Medulla oblongata (tissue), 1 donor: ENCODE measurements around the gene KCNV2.
A peak's percentile ranks its signal among the peaks of the same experiment; 100 is the strongest.

Experiments
- DNase-seq: peaks from one replicate; pipeline ENCODE4 v3.0.0-alpha.2; 2015; ENCODE audit errors: extremely low spot score

The KCNV2 gene

GRCh38 chr9:2720179-2720654 lies 2.9 kb downstream of the KCNV2 start:
- no peak for DNase-seq

- no peak for DNase-seq
Measured at GRCh38 chr9:2722715-2723114, 5.4 kb downstream of the KCNV2 start.

DNA sequence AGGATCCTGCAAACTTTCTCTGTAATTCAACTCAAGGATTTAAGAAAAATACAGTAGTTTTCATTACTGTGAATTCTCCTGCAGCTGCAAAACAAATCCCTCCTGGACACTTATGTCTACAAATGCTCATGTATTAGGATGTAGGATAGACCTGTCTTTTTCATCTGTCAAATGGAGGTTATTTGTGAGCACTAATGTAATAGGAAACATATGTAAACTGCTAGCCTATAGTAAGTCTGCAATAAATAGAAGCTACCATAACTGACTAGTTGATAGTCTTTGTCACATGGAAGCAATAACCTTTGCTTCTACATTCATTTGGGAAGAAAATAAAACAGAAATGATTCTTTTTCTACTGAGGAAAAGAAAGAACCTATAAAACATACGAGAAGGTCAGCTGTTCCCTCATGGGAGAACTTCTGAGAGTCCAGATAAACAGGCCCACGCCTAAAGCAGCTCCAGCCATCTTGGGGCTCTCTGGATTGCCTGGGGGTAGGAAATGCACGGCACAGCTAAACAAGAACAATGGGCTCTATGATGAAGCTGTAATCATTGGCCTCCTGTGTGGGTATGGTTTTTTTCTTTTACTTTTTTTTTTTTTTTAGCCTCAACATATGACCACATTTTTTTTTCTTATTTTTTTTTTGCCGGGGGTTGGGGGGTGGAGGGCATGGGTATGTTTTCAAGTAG lies 6.2 kb downstream of the KCNV2 start:
- no peak for DNase-seq

DNA sequence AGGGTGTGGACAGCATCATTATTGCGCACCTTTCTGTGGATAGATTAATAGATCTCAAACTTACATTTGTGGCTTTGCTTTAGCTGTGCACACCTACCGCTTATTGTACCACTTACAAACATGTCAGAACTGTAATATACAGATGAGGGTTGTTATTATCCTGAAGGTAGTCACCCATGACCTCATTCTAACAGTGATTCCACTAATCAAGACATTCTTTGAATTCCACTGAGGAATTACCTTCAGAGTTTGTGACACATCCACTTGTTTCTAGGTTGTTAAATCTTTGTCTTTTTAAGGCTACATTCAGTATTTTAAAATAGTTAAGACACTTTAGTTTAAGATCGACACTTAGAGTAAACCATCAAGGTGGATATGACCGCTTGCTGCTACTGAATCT lies 7.8 kb downstream of the KCNV2 start:
- DNase-seq = no peak

DNA sequence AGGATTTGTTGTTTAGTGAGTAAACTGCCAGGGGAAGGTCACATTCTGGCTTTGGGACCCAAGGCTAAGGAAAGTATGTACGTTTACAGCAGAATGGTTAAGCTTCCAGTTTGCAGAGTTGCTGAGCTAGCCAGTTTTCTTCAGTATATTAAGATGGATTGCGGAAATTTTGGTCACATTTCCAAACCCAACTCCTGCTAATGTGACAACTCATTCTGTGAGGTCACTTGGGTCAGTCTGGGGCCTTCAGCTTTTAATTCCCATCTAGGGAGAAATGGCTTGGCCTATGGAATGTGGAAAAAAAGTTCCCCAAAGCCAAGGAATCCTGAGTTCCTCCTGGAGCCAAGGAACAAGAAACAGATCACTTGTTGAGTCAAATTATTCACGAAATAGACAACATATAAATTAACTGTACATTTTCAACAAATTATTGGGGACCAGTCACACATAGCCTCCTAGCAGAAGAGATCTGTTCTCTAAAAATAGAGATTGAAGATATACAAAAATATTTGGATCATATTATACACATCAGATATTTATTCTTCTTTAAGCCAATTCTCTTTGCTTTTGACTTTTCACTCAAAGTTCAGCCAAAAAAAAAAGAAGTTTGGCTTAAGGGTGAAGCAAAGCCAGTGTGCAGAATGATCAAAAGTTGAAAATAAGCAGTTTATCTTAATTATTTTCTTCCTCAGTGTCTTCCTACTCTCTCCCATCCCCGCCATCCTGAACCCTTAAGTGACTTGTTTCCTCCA lies 8.8 kb downstream of the KCNV2 start:
- no peak for DNase-seq

DNA sequence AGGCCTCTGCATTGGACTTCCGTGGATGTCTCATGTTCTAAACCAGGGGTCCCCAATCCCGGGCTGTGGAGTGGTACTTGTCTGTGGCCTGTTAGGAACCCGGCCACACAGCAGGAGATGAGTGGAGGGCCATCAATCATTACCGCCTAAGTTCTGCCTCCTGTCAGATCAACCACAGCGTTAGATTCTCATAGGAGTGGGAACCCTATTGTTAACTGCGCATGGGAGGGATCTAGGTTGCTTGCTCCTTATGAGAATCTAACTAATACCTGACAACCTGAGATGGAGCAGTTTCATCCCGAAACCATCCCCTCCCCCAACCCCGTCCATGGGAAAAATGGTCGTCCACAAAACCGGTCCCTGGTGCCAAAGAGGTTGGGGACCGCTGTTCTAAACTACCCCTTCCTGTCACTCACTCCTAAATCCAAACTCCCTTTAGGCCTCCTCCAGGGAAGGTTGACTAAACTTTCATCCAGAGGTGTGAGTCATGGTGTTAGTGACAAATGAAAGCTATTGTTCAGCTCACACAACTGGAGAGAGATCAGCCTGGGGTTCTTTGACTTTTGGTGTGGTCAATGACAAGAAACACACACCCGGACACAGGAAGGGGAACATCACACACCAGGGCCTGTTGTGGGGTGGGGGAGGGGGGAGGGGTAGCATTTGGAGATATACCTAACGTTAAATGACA lies 9.5 kb downstream of the KCNV2 start:
- no peak for DNase-seq

DNA sequence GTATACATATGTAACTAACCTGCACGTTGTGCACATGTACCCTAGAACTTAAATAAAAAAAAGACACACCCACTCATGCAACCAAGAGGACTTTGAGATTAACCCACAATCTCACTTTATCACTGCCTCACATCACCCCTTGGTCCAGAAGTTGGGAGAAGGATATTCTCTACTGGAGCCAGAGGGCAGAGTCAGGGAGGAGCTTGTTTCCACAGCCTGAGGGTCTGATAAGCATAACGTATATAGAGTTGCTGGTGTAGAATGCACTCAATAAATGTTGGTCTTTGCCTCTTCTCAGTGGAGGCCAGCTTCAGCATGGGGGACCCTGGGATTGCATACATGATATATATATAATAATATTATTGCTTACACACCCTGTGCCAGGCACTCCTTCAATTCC lies 10.1 kb downstream of the KCNV2 start:
- DNase-seq = no peak

DNA sequence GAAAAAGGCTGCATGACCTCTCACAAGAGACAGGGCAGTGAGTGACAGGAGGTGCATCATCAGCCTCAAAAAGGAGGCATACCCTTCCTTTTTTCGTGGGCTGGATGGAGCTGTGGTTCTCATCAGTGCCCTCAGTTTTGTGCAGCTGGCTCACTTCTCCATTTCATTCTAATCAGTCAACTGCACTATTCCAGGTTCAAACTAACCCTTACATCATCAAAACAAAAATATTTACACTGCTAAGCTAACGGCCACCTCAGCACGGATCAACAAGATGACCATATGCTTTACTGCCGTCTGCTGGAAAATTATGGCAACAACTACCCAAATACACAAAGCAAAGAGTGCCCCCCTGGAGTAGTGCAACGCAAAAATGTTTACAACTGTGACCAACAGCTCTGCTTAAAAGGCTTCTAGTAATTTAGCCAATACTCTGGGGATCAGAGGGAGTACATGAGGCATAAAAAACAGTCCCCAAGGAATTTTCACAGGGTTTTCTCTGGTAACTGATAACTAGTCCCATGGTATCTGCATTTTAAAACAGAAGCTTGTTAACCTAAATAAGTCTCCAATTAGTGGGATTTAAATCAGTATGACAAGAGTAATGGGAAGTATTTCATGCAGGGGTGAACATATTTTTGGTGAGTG lies 10.8 kb downstream of the KCNV2 start:
- DNase-seq = peak; percentile 64

- DNase-seq = no peak
Measured at GRCh38 chr9:2729003-2729402, 11.7 kb downstream of the KCNV2 start.

GRCh38 chr9:2729721-2730120 lies 12.4 kb downstream of the KCNV2 start:
- no peak for DNase-seq

GRCh38 chr9:2730971-2731370 lies 13.7 kb downstream of the KCNV2 start:
- DNase-seq = no peak

GRCh38 chr9:2732492-2732891 lies 15.2 kb downstream of the KCNV2 start:
- DNase-seq = no peak

GRCh38 chr9:2740616-2741015 lies 23.3 kb downstream of the KCNV2 start:
- no peak for DNase-seq

- DNase-seq = no peak
Measured at GRCh38 chr9:2741441-2742158, 24.3 kb downstream of the KCNV2 start.

DNA sequence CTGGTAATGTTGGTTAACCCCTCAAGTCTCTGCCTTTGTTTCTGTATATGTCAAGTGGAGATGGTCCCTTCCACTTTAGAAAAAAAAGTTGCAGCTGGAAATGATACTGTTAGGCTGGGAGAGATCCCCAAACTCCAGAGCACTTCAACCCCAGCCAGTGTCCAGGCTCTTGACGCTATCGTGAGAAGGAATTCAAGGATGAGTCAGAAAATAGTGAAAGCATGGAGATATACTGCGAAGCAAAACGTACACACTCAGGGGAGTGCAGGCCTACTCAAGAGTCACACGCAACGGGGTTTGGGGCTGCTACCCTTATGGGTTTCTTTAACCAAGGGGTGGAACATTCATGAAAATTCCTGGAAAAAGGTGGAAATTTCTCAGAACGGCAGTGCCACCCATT lies 24.9 kb downstream of the KCNV2 start:
- DNase-seq = no peak

GRCh38 chr9:2743937-2744529 lies 26.7 kb downstream of the KCNV2 start:
- DNase-seq = no peak

GRCh38 chr9:2745560-2746380 lies 28.5 kb downstream of the KCNV2 start:
- DNase-seq = no peak

- DNase-seq = no peak
Measured at GRCh38 chr9:2749485-2749884, 32.2 kb downstream of the KCNV2 start.

DNA sequence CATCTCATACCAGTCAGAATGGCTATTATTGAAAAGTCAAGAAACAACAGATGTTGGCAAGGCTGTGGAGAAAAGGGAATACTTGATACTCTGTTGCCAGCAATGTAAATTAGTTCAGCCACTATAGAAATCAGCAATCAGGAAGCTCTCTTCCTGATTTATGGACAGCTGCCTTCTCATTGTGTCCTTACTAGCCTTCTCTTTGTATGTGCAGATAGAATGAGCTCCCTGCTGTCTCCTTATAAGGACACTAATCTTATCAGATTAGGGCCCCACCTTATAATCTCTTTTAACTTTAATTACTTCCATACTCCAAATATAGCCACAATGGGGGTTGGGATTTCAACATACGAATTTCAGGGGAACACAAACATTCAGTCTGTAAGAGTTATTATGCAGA lies 38.0 kb downstream of the KCNV2 start:
- DNase-seq = no peak

DNA sequence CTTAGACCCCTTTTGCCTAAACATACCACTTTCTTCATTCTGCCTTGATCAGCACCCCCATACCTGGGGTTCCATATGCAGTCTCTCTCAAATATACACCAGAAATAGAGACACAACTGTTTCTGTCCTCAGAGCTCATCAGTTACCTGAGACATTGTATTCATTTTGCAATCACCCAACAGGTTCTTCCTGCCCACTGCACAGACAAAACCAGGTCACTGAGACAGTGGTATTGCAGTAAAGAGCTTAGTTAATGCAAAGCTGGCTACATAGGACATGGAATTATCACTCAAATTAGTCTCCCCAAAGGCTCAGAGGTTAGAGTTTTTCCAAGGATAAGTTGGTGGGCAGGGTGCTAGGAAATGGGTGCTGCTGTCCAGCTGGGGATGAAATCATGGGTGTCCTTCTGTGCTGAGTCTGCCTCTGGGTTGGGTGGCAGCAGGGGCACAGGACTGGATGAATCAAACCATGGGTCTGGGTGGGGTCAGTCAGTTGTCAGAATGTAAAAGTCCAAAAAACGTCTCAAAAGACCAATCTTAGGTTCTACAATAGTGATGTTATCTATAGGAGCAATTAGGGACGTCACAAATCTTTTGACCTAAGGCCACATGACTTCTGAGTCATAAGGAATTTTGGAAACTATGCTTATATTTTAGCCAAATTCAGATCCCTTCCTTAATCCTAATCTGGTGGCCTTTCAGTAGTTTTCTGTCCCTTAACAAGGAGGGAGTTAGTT lies 41.0 kb downstream of the KCNV2 start:
- DNase-seq = no peak
